DND-41 (cell line): ENCODE data around the gene PCDHB10.
"Not testable (repeated sequence)": the region's sequence is repeated elsewhere in the genome, so short reads cannot be mapped to it uniquely, and the experiment has no call there.

Source experiments
- CTCF ChIP-seq: IDR thresholded peaks from 2 replicates; pipeline ENCODE4 v1.5.1; 2012; ENCODE audit warnings: borderline replicate concordance, low read length, moderate library complexity, mild to moderate bottlenecking; ENCODE audit not compliant: poor library complexity, severe bottlenecking; ENCODE audit errors: extremely low read depth
- EZH2 ChIP-seq: IDR thresholded peaks from 3 replicates; pipeline ENCODE4 v1.6.1; 2012; ENCODE audit warnings: borderline replicate concordance, low read depth, mild to moderate bottlenecking, moderate library complexity, low read length, inconsistent platforms; ENCODE audit not compliant: severe bottlenecking

- TF ChIP-seq CTCF, EZH2: not testable (repeated sequence)
Observed at GRCh38 chr5:141224844-141225243, 32.7 kb downstream of the PCDHB10 start.
